Left ventricle myocardium inferior (tissue), 1 donor: ENCODE data around the gene API5. TPM values are rescaled to one million over a fixed set of nuclear protein-coding genes. Genes with fewer than 3 reads are reported as not detected.

Experiments used
- DNase-seq: peaks from one replicate; pipeline ENCODE4 v3.0.0-alpha.2; 2020
- H3K27ac ChIP-seq: fragments of 200-600 bp; replicated peaks from 2 replicates; pipeline ENCODE4 v1.8.0; 2021
- H3K27me3 ChIP-seq: fragments of 200-600 bp; 2 replicates; pipeline ENCODE4 v1.8.0; 2021; ENCODE audit warnings: low read depth
- H3K36me3 ChIP-seq: fragments of 200-600 bp; 2 replicates; pipeline ENCODE4 v1.8.0; 2021
- H3K4me1 ChIP-seq: fragments of 200-600 bp; 2 replicates; pipeline ENCODE4 v1.8.0; 2021
- H3K4me3 ChIP-seq: fragments of 200-600 bp; 2 replicates; pipeline ENCODE4 v1.8.0; 2021; ENCODE audit warnings: mild to moderate bottlenecking, moderate library complexity
- H3K9me3 ChIP-seq: fragments of 200-600 bp; replicated peaks from 2 replicates; pipeline ENCODE4 v1.8.0; 2021
- CTCF ChIP-seq: fragments of 200-600 bp; IDR thresholded peaks from 2 replicates; pipeline ENCODE4 v1.8.0; 2021; ENCODE audit warnings: antibody characterized with exemption, mild to moderate bottlenecking, borderline replicate concordance
- intact Hi-C: fragments of 100-400 bp; cut with micrococcal nuclease; formaldehyde crosslinking; loops from one replicate; pipeline ENCODE4 v1.11.0; 2022
- total RNA-seq: library from RNA; stranded (reverse); fragmentation: NEBNext Ultra II Directional; extraction: Animal tissue kit (Norgen Biotek cat#: 25700); gene quantifications from one replicate; pipeline ENCODE4 v1.2.1, GENCODE V29; 2021
- donor health status: DM: no; HTN: yes; CAD: no; lungs with severe emphysema.

The API5 gene
- total RNA-seq, 1 donor from 2014 or later: 38.8 TPM

GRCh38 chr11:43393765-43394355 lies 82.1 kb downstream of the API5 start:
- H3K9me3 ChIP-seq: no peaks in the 10 kb centered on the region
- H3K36me3 ChIP-seq: peaks cover 82% of the 10 kb centered on the region

More at GRCh38 chr11:43393765-43394355, 82.1 kb downstream of the API5 start:
- Histone ChIP-seq H3K4me1 (peaks cover 12% of the 10 kb centered on the region), H3K27ac (no peak overlapping the region), H3K4me3 (no peak overlapping the region), H3K27me3 (no peaks in the 10 kb centered on the region)
- no peak for TF ChIP-seq CTCF
- peak; percentile 20 for DNase-seq
- intact Hi-C loops: no loop called here

Other genes starting within 250 kb of the API5 start
- 29.4 TPM for gene TTC17, start 46.9 kb downstream of the API5 start, total RNA-seq